ENCODE measurements around the gene HADHA.

The HADHA gene

GRCh38 chr2:26223018-26223417 lies 21.4 kb downstream of the HADHA start:
- TF ChIP-seq ZFX (IDR thresholded peaks at IDR 0.05) = no peak
- TF ChIP-seq CTCF (conservative IDR thresholded peaks at IDR 0.05) = no peak
- no peak overlapping the region for H3K27ac ChIP-seq

- H3K27ac ChIP-seq = no peak overlapping the region
- TF ChIP-seq CTCF (conservative IDR thresholded peaks at IDR 0.05) (no peak), ZFX (IDR thresholded peaks at IDR 0.05) (no peak)
These were observed 26.7 kb downstream of the HADHA start for GRCh38 chr2:26217720-26218119.

- TF ChIP-seq ZFX (IDR thresholded peaks at IDR 0.05) (no peak), CTCF (conservative IDR thresholded peaks at IDR 0.05) (no peak)
- no peak overlapping the region for H3K27ac ChIP-seq
These were observed 27.8 kb downstream of the HADHA start for GRCh38 chr2:26216587-26216986.

GRCh38 chr2:26215833-26216232 lies 28.6 kb downstream of the HADHA start:
- TF ChIP-seq CTCF (conservative IDR thresholded peaks at IDR 0.05) (no peak), ZFX (IDR thresholded peaks at IDR 0.05) (no peak)
- no peak overlapping the region for H3K27ac ChIP-seq

- no peak overlapping the region for H3K27ac ChIP-seq
- TF ChIP-seq CTCF (conservative IDR thresholded peaks at IDR 0.05) (no peak), ZFX (IDR thresholded peaks at IDR 0.05) (no peak)
These were observed 29.7 kb downstream of the HADHA start for GRCh38 chr2:26214759-26215158.

- H3K27ac ChIP-seq = no peak overlapping the region
- TF ChIP-seq CTCF (conservative IDR thresholded peaks at IDR 0.05) (no peak), ZFX (IDR thresholded peaks at IDR 0.05) (no peak)
These were observed 32.4 kb downstream of the HADHA start for GRCh38 chr2:26212011-26212410.

GRCh38 chr2:26203906-26204305 lies 40.5 kb downstream of the HADHA start:
- no peak overlapping the region for H3K27ac ChIP-seq
- no peak for TF ChIP-seq ZFX (IDR thresholded peaks at IDR 0.05)
- no peak for TF ChIP-seq CTCF (conservative IDR thresholded peaks at IDR 0.05)

All from C4-2B (cell line).